Measurements from ENCODE around the gene THSD4.
"Not testable (repeated sequence)": the region's sequence is repeated elsewhere in the genome, so short reads cannot be mapped to it uniquely, and the experiment has no call there.

The THSD4 gene

DNA sequence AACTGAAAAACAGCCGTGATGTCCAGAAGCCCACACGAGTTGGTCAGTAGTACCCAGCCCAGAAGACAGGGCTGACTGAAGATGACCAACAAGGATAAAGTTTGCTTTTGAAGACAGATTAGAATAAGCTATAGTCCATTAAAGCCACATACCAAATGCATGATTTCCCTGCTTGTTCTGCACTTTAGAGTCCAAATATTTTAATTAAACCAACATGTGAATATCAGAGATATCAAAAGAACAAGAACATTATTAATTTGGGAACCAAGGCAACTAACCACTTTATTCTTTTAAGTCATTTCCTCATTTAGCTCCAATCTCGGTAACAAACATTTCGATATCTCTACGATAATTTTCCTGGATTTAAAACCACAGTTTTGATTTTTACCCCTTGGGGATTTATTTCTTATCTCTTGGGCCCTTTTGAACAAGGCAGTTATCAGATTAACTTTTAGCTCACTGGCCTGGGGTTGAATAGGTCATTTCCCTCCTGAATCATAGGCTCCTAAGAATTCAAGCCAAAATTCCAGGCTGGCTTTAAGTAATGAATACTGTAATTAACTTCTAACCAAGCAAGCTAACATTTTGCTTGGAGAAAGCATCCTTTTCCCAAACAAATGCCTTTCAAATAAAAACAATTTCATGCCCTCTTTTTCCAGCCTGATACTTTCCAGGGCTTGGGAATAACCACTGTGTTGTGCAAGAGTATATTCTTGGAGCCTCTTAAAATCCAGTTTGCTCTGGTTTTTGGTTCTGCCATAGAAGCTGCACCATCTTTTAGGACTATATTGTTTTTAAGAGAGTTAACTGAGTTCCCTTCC lies 592.2 kb downstream of the THSD4 start:
- peak; percentile 36 for DNase-seq

DNA sequence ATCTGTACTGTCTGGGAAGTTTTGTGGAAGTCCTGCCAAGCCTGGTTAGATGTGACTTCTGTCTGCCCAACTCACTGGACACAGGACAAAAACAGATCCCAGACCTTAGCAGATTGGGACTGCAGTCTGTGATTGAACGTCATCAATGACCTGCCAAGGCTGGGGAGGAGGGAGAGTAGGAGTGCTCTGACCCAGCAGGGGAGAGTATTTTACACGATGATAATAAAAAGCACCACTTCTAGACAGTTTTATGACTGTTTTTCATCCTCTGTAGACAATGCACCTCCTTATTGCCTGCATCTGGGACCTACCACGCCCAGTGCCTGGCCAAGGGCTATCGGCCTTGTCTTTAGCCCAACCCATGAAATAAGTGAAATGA lies 592.8 kb downstream of the THSD4 start:
- DNase-seq, result no peak

DNA sequence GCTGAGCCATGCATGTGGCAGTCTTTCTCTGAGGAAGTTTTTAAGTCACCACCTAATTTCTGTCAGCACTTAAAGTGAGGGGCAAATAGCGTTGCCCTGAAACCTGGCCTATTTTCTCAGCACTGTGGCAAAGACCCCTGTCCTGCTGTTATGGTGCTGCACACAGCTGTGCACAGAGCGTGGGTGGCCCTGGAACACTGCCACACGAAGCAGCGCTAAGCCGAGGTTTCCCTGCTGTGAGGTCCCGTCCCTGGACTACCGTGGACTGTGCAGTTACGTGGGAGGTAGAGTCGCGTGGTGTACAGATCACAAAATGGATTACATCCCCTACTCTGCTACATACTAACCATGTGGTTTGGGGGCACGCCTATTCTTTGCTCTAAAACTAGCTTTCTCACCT lies 593.5 kb downstream of the THSD4 start:
- DNase-seq, result peak; percentile 38

- DNase-seq, result no peak
Observed at GRCh38 chr15:71709808-71710418, 594.6 kb downstream of the THSD4 start.

DNA sequence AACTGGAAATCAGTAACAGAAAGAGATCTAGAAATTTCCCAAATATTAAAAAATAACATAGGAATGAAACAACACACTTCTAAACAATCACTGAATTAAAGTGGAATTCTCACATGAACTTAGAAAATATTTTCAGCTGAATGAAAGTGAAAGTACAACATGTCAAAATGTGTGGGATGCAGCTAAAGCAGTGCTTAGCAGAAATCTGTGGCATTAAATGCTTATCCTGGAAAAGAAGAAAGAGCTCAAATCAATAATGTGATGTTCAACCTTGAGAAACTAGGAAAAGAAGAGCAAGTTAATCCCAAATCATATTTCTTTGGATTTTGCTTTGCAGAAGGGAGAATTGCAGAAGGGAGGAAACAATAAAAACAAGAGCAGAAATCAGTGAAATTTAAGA lies 596.9 kb downstream of the THSD4 start:
- DNase-seq, result no peak

DNA sequence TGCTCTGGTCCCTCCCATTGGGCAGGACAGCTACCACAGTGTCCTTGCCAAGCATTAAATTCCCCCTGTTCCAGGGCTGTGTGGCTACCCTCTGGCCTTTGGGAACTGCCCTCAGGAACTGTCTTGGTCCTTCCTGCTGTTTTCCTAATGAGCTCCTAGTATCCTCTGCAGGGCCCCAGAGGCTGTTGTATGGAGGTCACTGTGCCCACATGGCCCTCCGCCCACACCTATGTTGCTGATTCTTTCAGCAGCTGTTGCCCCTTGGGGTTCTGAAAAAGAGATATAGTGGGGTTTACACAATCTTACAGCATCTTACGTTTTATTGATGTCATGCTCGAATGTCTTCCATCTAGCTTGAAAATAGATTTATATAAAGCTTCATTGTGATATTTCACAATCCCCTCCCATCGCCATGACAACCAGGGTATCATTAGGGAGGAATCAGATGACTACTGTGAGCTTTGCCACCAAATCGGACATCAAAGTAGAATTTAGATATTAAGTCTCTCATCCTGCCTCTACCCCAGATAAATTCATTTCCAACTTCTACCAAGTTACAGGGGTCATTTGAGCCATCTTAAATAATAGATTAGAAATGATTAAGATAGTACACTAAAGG lies 598.0 kb downstream of the THSD4 start:
- no peak for DNase-seq

DNA sequence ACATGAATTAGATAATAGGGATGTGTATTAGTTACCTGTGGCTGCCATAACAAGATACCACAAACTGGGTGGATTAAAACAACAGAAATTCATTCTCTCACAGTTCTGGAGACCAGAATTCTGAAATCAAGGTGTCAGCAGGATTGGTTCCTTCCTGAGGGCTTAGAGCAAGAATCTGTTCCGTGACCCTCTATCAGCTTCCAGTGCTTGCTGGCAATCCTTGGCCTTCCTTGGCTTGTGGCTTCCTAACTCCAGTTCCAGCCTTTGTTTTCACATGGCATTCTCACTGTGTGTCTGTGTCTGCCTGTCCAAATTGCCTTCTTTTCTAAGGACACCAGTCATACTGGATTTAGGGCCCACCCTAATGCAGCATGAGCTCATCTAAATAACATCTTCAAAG lies 600.6 kb downstream of the THSD4 start:
- DNase-seq, result no peak

GRCh38 chr15:71716990-71717389 lies 601.7 kb downstream of the THSD4 start:
- DNase-seq, result no peak

- no peak for DNase-seq
Observed at GRCh38 chr15:71718116-71718910, 603.0 kb downstream of the THSD4 start.

- no peak for DNase-seq
Observed at GRCh38 chr15:71723344-71723743, 608.1 kb downstream of the THSD4 start.

GRCh38 chr15:71725207-71725955 lies 610.1 kb downstream of the THSD4 start:
- not testable (repeated sequence) for DNase-seq

DNA sequence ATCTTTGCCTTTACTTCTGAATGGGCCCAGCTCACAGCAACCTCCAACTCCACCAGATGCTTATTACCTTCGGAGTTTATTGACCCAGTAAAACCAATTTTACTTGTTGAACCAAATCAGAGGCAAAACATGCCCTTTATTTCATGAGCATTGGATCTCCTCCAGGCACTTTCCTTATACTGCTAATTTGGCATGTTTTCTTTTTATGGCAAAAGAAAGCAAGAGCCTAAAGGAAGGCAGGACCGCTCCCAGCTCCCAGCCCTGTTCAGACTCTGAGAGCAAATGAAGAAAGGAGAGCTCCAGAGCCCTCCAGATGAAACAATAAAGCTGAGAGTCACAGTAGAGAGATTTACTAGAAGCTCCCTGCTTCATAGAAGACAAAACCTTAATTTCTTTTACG lies 613.6 kb downstream of the THSD4 start:
- no peak for DNase-seq

DNA sequence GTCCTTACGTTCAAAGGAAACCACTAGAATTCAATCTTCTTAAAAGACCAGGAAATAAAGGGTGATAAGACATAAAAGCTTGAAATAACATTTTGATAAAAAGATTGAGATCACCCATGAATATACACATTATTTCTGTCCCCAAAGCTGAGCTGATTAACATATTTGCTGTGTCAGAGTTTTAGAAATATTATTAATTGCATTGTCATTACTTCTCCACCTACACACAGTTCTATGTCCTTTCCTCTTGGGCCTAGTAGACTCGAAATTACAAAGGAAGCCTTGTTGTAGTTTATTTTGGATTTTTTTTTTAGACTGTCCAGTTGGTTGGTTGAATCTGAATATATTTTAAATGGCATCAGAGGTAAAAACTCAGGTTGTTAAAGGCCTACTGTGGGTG lies 614.0 kb downstream of the THSD4 start:
- DNase-seq, result no peak

- peak; percentile 69 for DNase-seq
Observed at GRCh38 chr15:71730277-71731144, 615.2 kb downstream of the THSD4 start.

- no peak for DNase-seq
Observed at GRCh38 chr15:71732636-71733035, 617.4 kb downstream of the THSD4 start.

- DNase-seq, result no peak
Observed at GRCh38 chr15:71733122-71733521, 617.9 kb downstream of the THSD4 start.

- DNase-seq, result no peak
Observed at GRCh38 chr15:71734709-71735384, 619.6 kb downstream of the THSD4 start.

DNA sequence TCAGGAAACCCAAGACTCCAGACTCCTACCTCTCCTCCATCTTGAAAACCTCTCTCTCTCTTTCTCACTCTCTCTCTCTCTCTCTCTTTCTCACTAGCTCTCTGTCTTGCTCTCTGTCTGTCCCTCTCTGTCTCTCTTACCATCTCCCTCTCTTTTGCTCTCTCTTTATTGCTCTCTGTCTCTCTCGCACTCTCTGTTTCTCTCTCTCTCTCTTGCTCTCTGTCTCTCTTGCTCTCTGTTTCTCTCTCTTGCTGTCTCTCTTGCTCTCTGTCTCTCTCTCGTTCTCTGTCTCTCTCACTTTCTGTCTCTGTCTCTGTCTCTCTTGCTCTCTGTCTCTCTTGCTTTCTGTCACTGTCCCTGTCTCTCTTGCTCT lies 620.1 kb downstream of the THSD4 start:
- DNase-seq, result no peak

- no peak for DNase-seq
Observed at GRCh38 chr15:71736286-71736947, 621.1 kb downstream of the THSD4 start.

- DNase-seq, result no peak
Observed at GRCh38 chr15:71737761-71738160, 622.5 kb downstream of the THSD4 start.
